IMR-90 (cell line): ENCODE measurements around the gene NLGN1. TPM values are rescaled to one million over a fixed set of nuclear protein-coding genes. Genes with fewer than 3 reads are reported as not detected.

ENCODE experiments used
- ATAC-seq: fragments of 200-7000 bp; cut with Tn5 transposase; 2 replicates; pipeline ENCODE4 v1.9.1; 2020; ENCODE audit warnings: low read depth, mild to moderate bottlenecking, moderate library complexity
- BruUV-seq: library from RNA; stranded (reverse); fragments of 400-500 nt; replicated peaks from 2 replicates; lab custom pipeline; 2021; lab: Mats Ljungman, UMichigan
- CTCF ChIA-PET: fragments of 300-600 bp; formaldehyde crosslinking; extraction: SDS; loops from one replicate; lab custom pipeline; 2021; ENCODE audit warnings: antibody characterized with exemption; lab: Yijun Ruan, JAX
- POLR2A ChIA-PET: fragments of 300-600 bp; sonication (Branson Sonifier 250); formaldehyde crosslinking; loops from one replicate; lab custom pipeline; 2022; ENCODE audit warnings: antibody characterized with exemption; ENCODE audit not compliant: unreplicated experiment; lab: Charles Lee
- DNase-seq: peaks from one replicate; pipeline ENCODE4 v3.0.0; 2013
- H2AFZ ChIP-seq: replicated peaks from 2 replicates; pipeline ENCODE3; 2013; ENCODE audit warnings: low read length, mild to moderate bottlenecking; ENCODE audit not compliant: poor library complexity
- H2AK5ac ChIP-seq: 2 replicates; pipeline ENCODE4 v1.6.1; 2013; ENCODE audit warnings: low read depth, low read length, inconsistent platforms
- H2AK9ac ChIP-seq: replicated peaks from 2 replicates; pipeline ENCODE3; 2013; ENCODE audit warnings: mild to moderate bottlenecking, low read depth, low read length, moderate library complexity; ENCODE audit not compliant: poor library complexity
- H2BK120ac ChIP-seq: 2 replicates; pipeline ENCODE4 v1.6.1; 2013; ENCODE audit warnings: low read depth, low read length, inconsistent platforms
- H2BK15ac ChIP-seq: 3 replicates; pipeline ENCODE4 v1.6.1; 2013; ENCODE audit warnings: low read depth, low read length, inconsistent platforms
- H2BK20ac ChIP-seq: 2 replicates; pipeline ENCODE4 v1.6.1; 2013; ENCODE audit warnings: low read depth, mild to moderate bottlenecking, inconsistent platforms, low read length, moderate library complexity
- H2BK5ac ChIP-seq: 2 replicates; pipeline ENCODE4 v1.6.1; 2013; ENCODE audit warnings: mild to moderate bottlenecking, low read depth, low read length, inconsistent platforms; ENCODE audit not compliant: poor library complexity, severe bottlenecking
- H3K14ac ChIP-seq: replicated peaks from 2 replicates; pipeline ENCODE4 v1.6.1; 2013; ENCODE audit warnings: low read depth, low read length, inconsistent platforms
- H3K18ac ChIP-seq: 2 replicates; pipeline ENCODE4 v1.6.1; 2013; ENCODE audit warnings: low read depth, low read length, control low read depth
- H3K23ac ChIP-seq: 2 replicates; pipeline ENCODE4 v1.6.1; 2013; ENCODE audit warnings: low read depth, low read length, inconsistent platforms
- H3K27ac ChIP-seq: 2 replicates; pipeline ENCODE4 v1.5.1; 2013; ENCODE audit warnings: mild to moderate bottlenecking, control low read depth, low read length; ENCODE audit not compliant: insufficient read depth
- H3K27me3 ChIP-seq: 2 replicates; pipeline ENCODE4 v1.6.1; 2013; ENCODE audit warnings: low read length; ENCODE audit not compliant: control insufficient read depth, insufficient read depth
- H3K36me3 ChIP-seq: 2 replicates; pipeline ENCODE4 v1.6.1; 2013; ENCODE audit warnings: low read length, mixed read lengths; ENCODE audit not compliant: control insufficient read depth, insufficient read depth
- H3K4ac ChIP-seq: 2 replicates; pipeline ENCODE4 v1.6.1; 2013; ENCODE audit warnings: low read depth, low read length, inconsistent platforms
- H3K4me1 ChIP-seq: 2 replicates; pipeline ENCODE4 v1.6.1; 2013; ENCODE audit warnings: low read length, mixed read lengths; ENCODE audit not compliant: control insufficient read depth, insufficient read depth
- H3K4me2 ChIP-seq: 2 replicates; pipeline ENCODE4 v1.6.1; 2013; ENCODE audit warnings: low read depth, mild to moderate bottlenecking, control low read depth, low read length, moderate library complexity
- H3K4me3 ChIP-seq: 2 replicates; pipeline ENCODE4 v1.5.1; 2013; ENCODE audit warnings: low read depth, mild to moderate bottlenecking, control low read depth, low read length, moderate library complexity; ENCODE audit not compliant: insufficient read depth
- H3K56ac ChIP-seq: 2 replicates; pipeline ENCODE4 v1.6.1; 2013; ENCODE audit warnings: low read length, inconsistent platforms; ENCODE audit not compliant: insufficient read depth; ENCODE audit errors: extremely low read depth
- H3K79me1 ChIP-seq, 2 experiments: 2 replicates each; pipeline ENCODE4 v1.6.1; 2013; ENCODE audit warnings: low read length in 2 of 2, inconsistent platforms in 1 of 2, low read depth in 1 of 2
- H3K9ac ChIP-seq: 2 replicates; pipeline ENCODE4 v1.6.1; 2013; ENCODE audit warnings: low read depth, low read length, control low read depth
- H3K9me1 ChIP-seq: 2 replicates; pipeline ENCODE4 v1.6.1; 2013; ENCODE audit warnings: low read length, inconsistent platforms; ENCODE audit not compliant: insufficient read depth
- H3K9me3 ChIP-seq: 2 replicates; pipeline ENCODE4 v1.6.1; 2013; ENCODE audit warnings: low read length; ENCODE audit not compliant: control insufficient read depth, insufficient read depth
- H4K20me1 ChIP-seq: 2 replicates; pipeline ENCODE4 v1.6.1; 2013; ENCODE audit warnings: low read length, inconsistent platforms; ENCODE audit not compliant: insufficient read depth
- H4K5ac ChIP-seq: 2 replicates; pipeline ENCODE4 v1.6.1; 2013; ENCODE audit warnings: mild to moderate bottlenecking, low read depth, low read length, control low read depth
- H4K8ac ChIP-seq, 2 experiments: 2 replicates each; pipeline ENCODE4 v1.6.1; 2013; ENCODE audit warnings: low read depth in 2 of 2, low read length in 2 of 2, control low read depth in 1 of 2, inconsistent platforms in 1 of 2
- H4K91ac ChIP-seq: 2 replicates; pipeline ENCODE4 v1.6.1; 2013; ENCODE audit warnings: low read depth, low read length, inconsistent platforms; ENCODE audit not compliant: insufficient read depth
- BHLHE40 ChIP-seq: fragments of 150-350 bp; IDR thresholded peaks from 2 replicates; pipeline ENCODE4 v1.6.1; 2016; ENCODE audit warnings: mild to moderate bottlenecking, low read depth, low read length
- CEBPB ChIP-seq: IDR thresholded peaks from 2 replicates; pipeline ENCODE4 v1.6.1; 2012; ENCODE audit warnings: low read depth, low read length, improper control_type of control experiment
- CHD1 ChIP-seq: IDR thresholded peaks from 2 replicates; pipeline ENCODE4 v1.6.1; 2012; ENCODE audit warnings: low read depth, low read length, improper control_type of control experiment
- ELK1 ChIP-seq: fragments of 150-350 bp; IDR thresholded peaks from 2 replicates; pipeline ENCODE4 v1.6.1; 2016; ENCODE audit warnings: low read depth, mild to moderate bottlenecking, low read length, moderate library complexity, borderline replicate concordance
- FOS ChIP-seq: fragments of 150-350 bp; IDR thresholded peaks from 2 replicates; pipeline ENCODE4 v1.6.1; 2016; ENCODE audit warnings: low read depth, low read length
- MAFK ChIP-seq: IDR thresholded peaks from 2 replicates; pipeline ENCODE4 v1.6.1; 2012; ENCODE audit warnings: low read depth, low read length, improper control_type of control experiment
- MXI1 ChIP-seq: IDR thresholded peaks from 2 replicates; pipeline ENCODE4 v1.6.1; 2012; ENCODE audit warnings: low read depth, mild to moderate bottlenecking, low read length, moderate library complexity, borderline replicate concordance
- NFE2L2 ChIP-seq: fragments of 150-350 bp; IDR thresholded peaks from 2 replicates; pipeline ENCODE4 v1.6.1; 2016; ENCODE audit warnings: low read depth, mild to moderate bottlenecking, low read length
- POLR2A ChIP-seq: IDR thresholded peaks from 2 replicates; pipeline ENCODE4 v1.6.1; 2012; ENCODE audit warnings: mild to moderate bottlenecking, low read depth, low read length
- RAD21 ChIP-seq: IDR thresholded peaks from 2 replicates; pipeline ENCODE4 v1.6.1; 2012; ENCODE audit warnings: low read length, improper control_type of control experiment
- RFX5 ChIP-seq: IDR thresholded peaks from 2 replicates; pipeline ENCODE4 v1.8.0; 2012; ENCODE audit warnings: low read depth, mild to moderate bottlenecking, low read length, moderate library complexity
- SMC3 ChIP-seq: fragments of 150-350 bp; IDR thresholded peaks from 2 replicates; pipeline ENCODE4 v1.6.1; 2016; ENCODE audit warnings: low read depth, mild to moderate bottlenecking, antibody characterized with exemption, low read length, moderate library complexity
- WGBS, 2 experiments: methylation state at CpG; one replicate each; pipeline versions ENCODE4 v1.1.5 to v1.1.7; 2013; ENCODE audit warnings: missing lambda C conversion rate in 2 of 2; ENCODE audit not compliant: insufficient read length in 1 of 2; ENCODE audit errors: extremely low coverage in 2 of 2; 5-methylcytosine and 5-hydroxymethylcytosine counted together
- dilution Hi-C: fragments of 300-500 bp; cut with HindIII; formaldehyde crosslinking; loops from one replicate; pipeline ENCODE4 v1.14.3; 2018; ENCODE audit warnings: low sequenced_read_pairs; ENCODE audit not compliant: unreplicated experiment
- in situ Hi-C: fragments of 300-500 bp; cut with MboI; formaldehyde crosslinking; loops from 3 replicates; pipeline ENCODE4 v1.14.3; 2019; ENCODE audit warnings: low sequenced_read_pairs, inconsistent platforms, mixed read lengths
- intact Hi-C: fragments of 100-400 bp; cut with micrococcal nuclease; formaldehyde crosslinking; loops from 2 replicates; pipeline ENCODE4 v1.10.0; 2022
- polyA plus RNA-seq, 3 experiments: library from polyadenylated mRNA; depleted of rRNA; stranded (reverse); fragments of >200 nt; gene quantifications; 2 replicates each; pipeline ENCODE4 v1.2.3, GENCODE V29; 2012; ENCODE audit warnings: low replicate concordance in 1 of 3
- total RNA-seq: library from RNA; depleted of rRNA; stranded (reverse); fragments of >200 nt; gene quantifications from 2 replicates; pipeline ENCODE4 v1.2.3, GENCODE V29; 2012

Gene NLGN1
- total and polyA plus RNA-seq, 2 of the 4 experiments (the other 2 are of a cell fraction), result 1.8 to 12.5 TPM

DNA sequence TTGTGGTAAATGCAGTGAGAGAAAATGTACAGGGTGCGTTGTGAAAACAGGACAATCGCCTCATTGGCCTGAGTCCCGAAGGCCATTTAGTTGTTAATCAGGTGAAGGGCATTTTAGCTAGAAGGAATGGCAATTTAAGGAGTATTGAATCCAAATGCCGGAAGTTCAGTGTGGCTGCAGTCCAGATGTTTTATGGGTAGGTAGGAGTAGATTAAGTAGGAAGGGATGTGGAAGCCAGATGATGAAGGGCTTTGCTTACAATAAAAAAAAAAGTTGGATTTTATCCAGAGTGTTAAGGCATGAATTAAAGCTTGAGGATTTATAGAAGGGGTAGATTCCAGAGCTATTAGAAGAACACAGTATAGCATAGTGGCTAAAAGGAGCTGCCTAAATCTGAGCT is 572.7 kb downstream of the NLGN1 start:
- H3K79me1 ChIP-seq, result no peaks in the 10 kb centered on the region
- no peak overlapping the region for H3K18ac ChIP-seq
- H2BK15ac ChIP-seq, result no peak overlapping the region
- intact Hi-C loops (no loop called here), dilution Hi-C loops (no loop called here), in situ Hi-C loops (no loop called here)
- H2AK5ac ChIP-seq, result no peak overlapping the region
- WGBS, 2 experiments, result 63% methylated on average over 3 of the region's 4 CpGs; no CpG with 5 or more reads in 1 of the 2 experiments
- ATAC-seq (no peak), DNase-seq (no peak)
- H3K36me3 ChIP-seq, result no peaks in the 10 kb centered on the region
- H2BK120ac ChIP-seq, result no peak overlapping the region
- ChIA-PET POLR2A (no interaction called here), CTCF (interaction anchor here (0.6 kb wide), 1 partner anchor 417 kb away, joined by 3 read pairs; no protein-coding TSS in a partner anchor)
- H3K9me1 ChIP-seq, result no peaks in the 10 kb centered on the region
- no peaks in the 10 kb centered on the region for H3K4me1 ChIP-seq
- H2BK5ac ChIP-seq, result no peak overlapping the region
- H4K8ac ChIP-seq, result no peak overlapping the region
- H3K4me3 ChIP-seq, result no peak overlapping the region
- no peak overlapping the region for H4K5ac ChIP-seq
- no peak overlapping the region for H3K9ac ChIP-seq
- no peak overlapping the region for H2BK20ac ChIP-seq
- H3K4me2 ChIP-seq, result no peak overlapping the region
- H3K27me3 ChIP-seq, result no peaks in the 10 kb centered on the region
- no peak overlapping the region for H4K91ac ChIP-seq
- H3K9me3 ChIP-seq, result no peaks in the 10 kb centered on the region
- H3K4ac ChIP-seq, result no peak overlapping the region
- no peak overlapping the region for H3K56ac ChIP-seq
- H3K14ac ChIP-seq, result no peak overlapping the region
- H4K20me1 ChIP-seq, result no peaks in the 10 kb centered on the region
- no peak overlapping the region for H2AK9ac ChIP-seq
- no peak overlapping the region for H3K27ac ChIP-seq
- TF ChIP-seq CHD1 (no peak), SMC3 (no peak), BHLHE40 (no peak), MAFK (no peak), POLR2A (no peak), MXI1 (no peak), FOS (no peak), RFX5 (no peak), CEBPB (no peak), ELK1 (no peak), NFE2L2 (no peak), RAD21 (no peak)
- no peak overlapping the region for H2AFZ ChIP-seq
- H3K23ac ChIP-seq, result no peak overlapping the region
- BruUV-seq, result no TSS peak
